Activated naive CD4-positive, alpha-beta T cell (primary cell): ENCODE data around the gene ZFYVE28.
"Not testable (repeated sequence)": the region's sequence is repeated elsewhere in the genome, so short reads cannot be mapped to it uniquely, and the experiment has no call there.

ENCODE experiments used
- DNase-seq, 4 experiments: peaks; one replicate each; lab custom pipeline; 2025; lab: John Stamatoyannopoulos, UW

Gene ZFYVE28

GRCh38 chr4:2417765-2418649 is at the start of gene ZFYVE28:
Gene ZFYVE28 (minus strand): TSS chr4:2418645. CDS start chr4:2418323, 322 bp downstream.
- no peak for DNase-seq

- not testable (repeated sequence) for DNase-seq
Measured at GRCh38 chr4:2465544-2465943, 47.1 kb upstream of the ZFYVE28 start.

- DNase-seq, result no peak
Measured at GRCh38 chr4:2465032-2465431, 46.6 kb upstream of the ZFYVE28 start.

- DNase-seq, result no peak
Measured at GRCh38 chr4:2462992-2463762, 44.7 kb upstream of the ZFYVE28 start.

GRCh38 chr4:2462218-2462991 is 44.0 kb upstream of the ZFYVE28 start:
- peak in 3 of 4 experiments; percentile 31 to 58 (median 39) for DNase-seq

- DNase-seq, result no peak
Measured at GRCh38 chr4:2461246-2461960, 43.0 kb upstream of the ZFYVE28 start.

GRCh38 chr4:2459589-2460349 is 41.3 kb upstream of the ZFYVE28 start:
- no peak for DNase-seq

- no peak for DNase-seq
Measured at GRCh38 chr4:2458546-2459491, 40.4 kb upstream of the ZFYVE28 start.

- DNase-seq, result no peak
Measured at GRCh38 chr4:2457481-2458295, 39.2 kb upstream of the ZFYVE28 start.

- DNase-seq, result no peak
Measured at GRCh38 chr4:2451821-2452785, 33.7 kb upstream of the ZFYVE28 start.

GRCh38 chr4:2451036-2451520 is 32.6 kb upstream of the ZFYVE28 start:
- DNase-seq, result no peak

- no peak for DNase-seq
Measured at GRCh38 chr4:2450394-2451035, 32.1 kb upstream of the ZFYVE28 start.

GRCh38 chr4:2449511-2450392 is 31.3 kb upstream of the ZFYVE28 start:
- no peak for DNase-seq

GRCh38 chr4:2449051-2449450 is 30.6 kb upstream of the ZFYVE28 start:
- DNase-seq, result no peak

- no peak for DNase-seq
Measured at GRCh38 chr4:2448589-2448988, 30.1 kb upstream of the ZFYVE28 start.
